ENCODE results near the gene FRAT1.

Gene FRAT1

GRCh38 chr10:97360705-97361536, 41.9 kb downstream of the FRAT1 start:
- TF ChIP-seq ZNF274 (IDR thresholded peaks at IDR 0.05; ENCODE audit: low read depth, low read length), result no peak
- no peak overlapping the region for H3K4me3 ChIP-seq (ENCODE audit: low read length)

- TF ChIP-seq ZNF274 (IDR thresholded peaks at IDR 0.05; ENCODE audit: low read depth, low read length), result no peak
- no peak overlapping the region for H3K4me3 ChIP-seq (ENCODE audit: low read length)
These were observed 42.4 kb downstream of the FRAT1 start for GRCh38 chr10:97361537-97361901.

- no peak for TF ChIP-seq ZNF274 (IDR thresholded peaks at IDR 0.05; ENCODE audit: low read depth, low read length)
- H3K4me3 ChIP-seq (ENCODE audit: low read length), result no peak overlapping the region
These were observed 43.4 kb downstream of the FRAT1 start for GRCh38 chr10:97362310-97363033.

GRCh38 chr10:97363071-97363470, 44.0 kb downstream of the FRAT1 start:
- TF ChIP-seq ZNF274 (IDR thresholded peaks at IDR 0.05; ENCODE audit: low read depth, low read length), result no peak
- H3K4me3 ChIP-seq (ENCODE audit: low read length), result no peak overlapping the region

- TF ChIP-seq ZNF274 (IDR thresholded peaks at IDR 0.05; ENCODE audit: low read depth, low read length), result no peak
- H3K4me3 ChIP-seq (ENCODE audit: low read length), result no peak overlapping the region
These were observed 46.8 kb downstream of the FRAT1 start for GRCh38 chr10:97365761-97366351.

- no peak overlapping the region for H3K4me3 ChIP-seq (ENCODE audit: low read length)
These were observed 47.5 kb downstream of the FRAT1 start for GRCh38 chr10:97366572-97366971.

GRCh38 chr10:97367126-97367649, 48.1 kb downstream of the FRAT1 start:
- H3K4me3 ChIP-seq (ENCODE audit: low read length), result no peak overlapping the region
- TF ChIP-seq ZNF274 (IDR thresholded peaks at IDR 0.05; ENCODE audit: low read depth, low read length), result no peak

More at GRCh38 chr10:97366572-97366971, 47.5 kb downstream of the FRAT1 start:
- no peak for TF ChIP-seq ZNF274 (IDR thresholded peaks at IDR 0.05; ENCODE audit: low read depth, low read length)
